GM19438 (cell line): Measurements from ENCODE around the gene KLK4.

Experiments used
- ATAC-seq: cut with Tn5 transposase; IDR thresholded peaks from one replicate; pipeline ENCODE4 v1.9.1; 2021; ENCODE audit warnings: low read depth; ENCODE audit not compliant: unreplicated experiment

KLK4 gene, protein sequence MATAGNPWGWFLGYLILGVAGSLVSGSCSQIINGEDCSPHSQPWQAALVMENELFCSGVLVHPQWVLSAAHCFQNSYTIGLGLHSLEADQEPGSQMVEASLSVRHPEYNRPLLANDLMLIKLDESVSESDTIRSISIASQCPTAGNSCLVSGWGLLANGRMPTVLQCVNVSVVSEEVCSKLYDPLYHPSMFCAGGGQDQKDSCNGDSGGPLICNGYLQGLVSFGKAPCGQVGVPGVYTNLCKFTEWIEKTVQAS

DNA sequence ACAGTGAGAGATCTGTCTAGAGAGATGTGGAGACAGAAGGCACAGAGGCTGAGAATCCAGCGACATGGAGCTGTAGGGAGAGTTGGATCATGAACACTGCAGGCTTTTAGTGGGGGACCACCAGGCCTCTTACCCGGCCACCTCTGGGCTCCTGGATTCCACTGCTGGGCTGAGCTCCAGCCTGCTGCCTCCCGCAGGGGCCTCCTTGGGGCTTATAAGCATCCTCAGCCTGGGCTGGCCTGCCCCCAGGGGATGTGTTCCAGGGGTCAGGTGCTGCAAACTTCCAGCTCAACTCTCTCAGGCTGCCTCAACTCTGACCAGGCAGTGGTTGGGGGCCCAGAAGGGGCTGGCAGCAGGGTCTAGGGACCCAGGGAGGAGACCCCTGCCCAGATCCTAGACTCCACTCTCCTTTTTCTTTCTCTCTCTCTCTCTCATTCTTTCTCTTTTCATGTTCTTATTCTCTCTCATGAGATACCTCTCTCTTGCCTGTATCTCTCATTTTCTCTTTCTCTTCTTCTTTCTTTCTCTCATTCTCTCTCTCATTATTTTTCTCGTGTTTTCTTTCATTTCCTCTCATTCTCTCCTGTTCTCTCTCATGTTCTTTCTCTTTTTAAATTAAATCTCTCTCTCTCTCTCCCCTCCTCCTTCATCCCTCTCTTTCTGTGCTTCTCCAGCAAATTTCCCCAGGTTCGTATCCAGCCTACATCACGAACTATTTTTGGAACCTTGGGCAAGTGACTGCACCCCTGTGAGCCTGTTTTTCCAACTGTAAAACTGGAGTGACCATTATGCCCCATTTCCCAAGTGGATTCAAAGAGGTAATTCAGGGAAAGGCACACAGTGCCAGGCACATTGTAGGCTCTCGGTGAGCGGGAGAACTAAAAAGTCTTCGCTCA, at the start of gene KLK4:
Gene KLK4, minus strand, starts transcription at position 190 of the 896 bp plus-strand sequence. CDS start 657 bp downstream, outside the sequence.
- no peak for ATAC-seq

- ATAC-seq, result no peak
These were observed 48.7 kb upstream of the KLK4 start for GRCh38 chr19:50959731-50960500.

GRCh38 chr19:50957587-50957986, 46.4 kb upstream of the KLK4 start:
- ATAC-seq, result no peak

- ATAC-seq, result no peak
These were observed 41.7 kb upstream of the KLK4 start, which contains the start of gene KLK5 for GRCh38 chr19:50952910-50953309. Gene KLK5, minus strand, starts transcription at chr19:50953038. Its CDS starts 381 bp downstream, at chr19:50952657.

DNA sequence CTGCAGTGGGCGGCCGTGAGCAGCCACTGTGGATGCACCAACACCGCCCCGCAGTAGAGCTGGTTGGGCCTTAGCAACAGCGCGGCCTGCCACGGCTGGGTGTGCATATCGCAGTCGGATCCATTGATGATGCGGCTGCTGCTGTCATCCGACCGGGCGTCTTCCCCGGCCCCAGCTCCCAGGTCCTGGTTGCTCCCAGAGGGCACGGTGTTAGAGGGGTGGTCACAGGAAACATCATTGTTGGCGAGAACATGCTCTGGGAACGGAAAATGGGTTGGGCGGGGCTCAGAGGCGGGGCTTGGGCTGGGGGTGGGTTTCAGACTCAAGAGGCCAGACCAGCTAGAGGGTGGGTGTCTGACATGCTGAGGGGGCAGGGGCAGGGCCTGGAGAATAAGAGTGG, 38.7 kb upstream of the KLK4 start:
- no peak for ATAC-seq

DNA sequence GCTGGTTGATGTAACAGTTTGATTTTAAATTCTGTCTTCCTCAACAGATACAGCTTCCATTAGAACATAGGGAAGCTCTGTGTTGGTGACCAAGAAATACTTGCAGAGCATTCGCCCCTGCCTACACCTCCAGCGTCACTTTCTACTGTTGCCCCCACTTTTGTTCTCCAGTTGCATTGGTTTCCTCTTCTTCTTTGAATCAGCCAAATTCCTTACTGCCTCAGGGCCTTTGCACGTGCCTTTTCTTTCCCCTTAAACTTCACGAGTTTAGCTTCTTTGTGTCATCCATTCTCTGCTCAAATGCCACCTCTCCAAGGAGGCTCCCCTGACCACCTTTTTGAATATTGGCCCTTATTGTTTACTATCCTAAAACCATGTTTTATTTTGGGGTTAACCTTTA, 35.9 kb upstream of the KLK4 start:
- no peak for ATAC-seq

DNA sequence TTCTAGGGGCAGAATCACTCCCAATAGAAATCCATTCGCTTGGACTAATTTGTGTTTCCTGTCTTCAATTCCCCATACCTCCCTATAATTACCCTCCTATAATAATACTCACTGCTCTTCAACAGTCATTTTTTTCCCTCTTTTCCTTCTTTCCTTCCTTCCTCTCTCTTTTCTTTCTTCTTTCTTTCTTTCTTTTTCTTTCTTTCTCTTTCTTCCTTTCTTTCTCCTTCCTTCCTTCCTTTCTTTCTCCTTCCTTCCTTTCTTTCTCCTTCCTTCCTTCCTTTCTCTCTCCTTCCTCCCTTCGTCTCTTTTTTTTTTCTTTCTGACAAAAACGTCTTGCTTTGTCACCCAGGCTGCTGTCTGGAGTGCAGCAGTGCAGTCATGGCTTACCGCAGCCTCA, 33.6 kb upstream of the KLK4 start:
- no peak for ATAC-seq

- no peak for ATAC-seq
These were observed 32.1 kb upstream of the KLK4 start for GRCh38 chr19:50943074-50943828.

DNA sequence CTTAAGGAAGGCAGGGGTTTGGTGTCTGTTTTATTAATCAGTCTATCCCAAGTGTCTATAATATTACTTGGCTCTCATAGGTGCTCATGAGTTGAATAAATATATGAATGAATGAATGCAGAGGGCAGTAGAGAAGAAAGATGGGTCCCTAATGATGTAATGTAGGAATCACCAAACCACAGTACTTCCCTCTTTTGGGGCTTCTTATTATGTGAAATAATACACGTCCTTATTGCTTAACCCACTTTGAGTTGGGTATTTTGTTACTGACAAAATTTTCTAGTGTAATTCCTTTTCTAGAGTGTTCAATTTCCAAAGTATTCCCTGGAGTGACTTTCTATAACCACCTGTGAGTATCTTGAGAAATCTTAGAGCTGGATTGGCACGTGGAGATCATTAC, 28.4 kb upstream of the KLK4 start:
- no peak for ATAC-seq

DNA sequence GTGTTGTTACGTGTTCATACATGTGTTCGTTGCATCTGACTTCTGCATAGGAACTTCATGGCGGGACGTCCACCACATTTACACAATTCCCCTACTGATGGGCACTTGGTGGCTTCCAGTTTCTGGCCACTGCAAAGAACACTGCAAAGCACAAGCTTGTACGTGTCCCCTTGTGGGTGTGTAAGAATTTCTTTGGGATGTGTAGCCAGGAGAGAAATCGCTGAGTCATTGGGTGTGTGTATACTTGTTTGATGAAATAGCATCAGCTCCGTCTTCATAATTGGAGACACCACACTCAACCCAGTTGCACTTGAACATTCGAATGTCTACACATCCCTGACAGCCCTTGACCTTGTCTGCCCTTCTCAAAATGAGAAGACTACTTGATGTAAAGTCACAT, 22.4 kb upstream of the KLK4 start:
- ATAC-seq, result no peak

DNA sequence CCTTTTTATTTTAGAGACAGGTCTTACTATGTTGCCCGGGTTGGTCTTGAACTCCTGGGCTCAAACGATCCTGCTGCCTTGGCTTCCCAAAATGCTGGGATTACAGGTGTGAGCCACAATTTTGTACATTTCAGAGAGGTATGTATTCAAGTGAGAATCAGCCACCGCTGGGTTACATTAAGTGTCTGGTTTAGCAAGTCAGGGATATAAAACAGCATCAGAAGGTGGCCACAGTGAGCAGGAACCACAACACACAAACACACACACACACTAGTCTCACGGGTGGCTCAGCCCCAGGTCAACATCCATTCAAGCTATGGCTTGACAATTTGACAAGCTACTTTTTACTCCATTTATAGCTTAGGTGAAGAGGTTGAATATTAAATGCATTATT, 21.5 kb upstream of the KLK4 start:
- no peak for ATAC-seq

DNA sequence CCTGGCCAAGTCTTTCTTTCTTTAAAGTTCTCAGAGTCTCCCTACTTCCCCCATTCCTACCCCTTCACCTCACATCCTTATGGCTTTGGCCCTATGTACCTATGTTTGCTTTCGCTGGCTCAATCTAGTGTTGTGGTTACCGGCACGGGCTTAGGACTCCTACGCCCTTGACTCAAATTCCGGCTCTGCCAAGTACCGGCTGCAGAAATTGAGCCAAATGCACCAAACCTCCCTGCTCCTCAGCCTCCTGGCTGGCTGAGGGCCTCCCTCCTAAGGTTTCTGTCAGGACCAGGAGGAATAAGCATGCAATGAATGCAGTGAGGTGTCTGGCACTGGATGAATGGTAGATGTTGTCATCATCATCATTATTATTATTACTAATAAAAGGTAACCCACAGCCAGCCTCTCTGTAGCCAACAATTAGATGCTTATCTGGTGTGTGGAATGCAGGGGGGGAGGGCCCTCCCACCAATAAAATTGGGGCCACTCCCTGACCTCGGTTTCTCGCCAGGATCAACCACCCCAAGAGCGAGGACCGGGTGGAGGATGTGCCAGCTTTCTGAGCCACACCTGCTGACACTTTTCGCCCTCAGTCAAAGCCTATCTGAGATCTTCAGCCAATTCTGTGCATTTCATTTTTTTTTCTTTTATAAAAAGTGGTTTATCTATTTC, 21.0 kb upstream of the KLK4 start:
- ATAC-seq, result no peak

DNA sequence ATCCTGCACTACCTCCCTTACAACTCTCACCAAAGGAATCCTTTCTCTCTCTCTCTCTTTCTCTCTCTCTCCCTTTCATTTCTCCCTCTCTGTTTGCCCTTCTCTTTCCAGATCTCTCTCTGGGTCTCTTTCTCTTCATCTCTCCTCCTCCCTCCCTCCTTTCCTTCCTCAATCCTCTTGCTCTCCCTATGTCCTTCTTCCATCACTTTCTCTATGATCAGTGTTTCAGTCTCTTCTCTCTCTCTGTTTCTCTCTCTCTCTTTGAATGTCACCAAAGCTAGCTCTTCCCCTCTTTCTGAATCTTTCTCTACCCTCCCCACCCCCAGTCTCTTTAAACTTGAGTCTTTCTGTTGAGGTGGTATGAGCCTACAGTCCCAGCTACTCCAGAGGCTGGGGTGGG, 19.8 kb upstream of the KLK4 start:
- no peak for ATAC-seq

- ATAC-seq, result no peak
These were observed 17.6 kb upstream of the KLK4 start for GRCh38 chr19:50928831-50929230.

- ATAC-seq, result no peak
These were observed 14.9 kb upstream of the KLK4 start for GRCh38 chr19:50926144-50926543.

DNA sequence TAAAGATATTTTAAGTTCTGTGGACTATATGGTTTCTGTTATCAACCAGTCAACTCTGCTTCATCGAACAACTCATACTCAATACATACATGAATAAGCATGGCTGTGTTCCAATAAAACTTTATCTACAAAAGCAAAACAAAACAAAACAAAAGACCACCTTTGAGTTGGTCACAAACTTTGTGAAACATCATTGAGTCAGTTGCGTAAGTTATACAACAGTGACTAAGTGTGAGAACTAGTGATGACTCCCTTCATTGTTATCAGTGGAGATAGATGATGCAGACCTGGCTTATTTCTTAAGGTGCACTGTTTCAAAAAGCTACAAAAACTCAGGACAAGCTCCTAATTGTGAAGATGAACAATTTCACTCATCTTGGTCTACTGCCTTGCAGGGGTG, 14.5 kb upstream of the KLK4 start:
- no peak for ATAC-seq

GRCh38 chr19:50924586-50924985, 13.4 kb upstream of the KLK4 start:
- no peak for ATAC-seq

DNA sequence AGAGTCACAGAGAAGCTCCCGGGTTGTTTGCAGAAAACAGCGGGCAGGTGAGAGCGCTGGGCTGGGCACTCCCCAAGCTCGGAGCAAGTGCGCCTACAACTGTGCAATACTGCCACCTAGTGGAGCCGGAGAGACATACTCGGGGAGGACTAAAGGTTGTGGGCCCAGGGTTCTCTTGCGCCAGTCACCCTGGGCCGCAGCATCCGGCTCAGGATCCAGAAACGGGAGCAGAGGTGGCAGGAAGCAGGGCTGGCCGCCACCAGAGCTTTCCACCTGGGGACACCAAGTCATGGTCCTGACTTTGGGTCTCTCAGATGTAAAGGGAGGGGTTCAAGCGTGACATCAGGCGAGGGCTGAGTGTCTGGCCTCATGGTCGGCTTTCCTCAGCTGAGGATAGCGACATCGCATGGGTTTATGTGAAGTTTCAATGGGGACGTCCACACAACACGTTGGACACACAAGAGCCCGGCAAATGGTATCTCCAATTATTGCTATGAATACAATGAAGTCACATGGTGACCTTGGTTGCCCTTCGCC, 11.2 kb upstream of the KLK4 start:
- ATAC-seq, result no peak

DNA sequence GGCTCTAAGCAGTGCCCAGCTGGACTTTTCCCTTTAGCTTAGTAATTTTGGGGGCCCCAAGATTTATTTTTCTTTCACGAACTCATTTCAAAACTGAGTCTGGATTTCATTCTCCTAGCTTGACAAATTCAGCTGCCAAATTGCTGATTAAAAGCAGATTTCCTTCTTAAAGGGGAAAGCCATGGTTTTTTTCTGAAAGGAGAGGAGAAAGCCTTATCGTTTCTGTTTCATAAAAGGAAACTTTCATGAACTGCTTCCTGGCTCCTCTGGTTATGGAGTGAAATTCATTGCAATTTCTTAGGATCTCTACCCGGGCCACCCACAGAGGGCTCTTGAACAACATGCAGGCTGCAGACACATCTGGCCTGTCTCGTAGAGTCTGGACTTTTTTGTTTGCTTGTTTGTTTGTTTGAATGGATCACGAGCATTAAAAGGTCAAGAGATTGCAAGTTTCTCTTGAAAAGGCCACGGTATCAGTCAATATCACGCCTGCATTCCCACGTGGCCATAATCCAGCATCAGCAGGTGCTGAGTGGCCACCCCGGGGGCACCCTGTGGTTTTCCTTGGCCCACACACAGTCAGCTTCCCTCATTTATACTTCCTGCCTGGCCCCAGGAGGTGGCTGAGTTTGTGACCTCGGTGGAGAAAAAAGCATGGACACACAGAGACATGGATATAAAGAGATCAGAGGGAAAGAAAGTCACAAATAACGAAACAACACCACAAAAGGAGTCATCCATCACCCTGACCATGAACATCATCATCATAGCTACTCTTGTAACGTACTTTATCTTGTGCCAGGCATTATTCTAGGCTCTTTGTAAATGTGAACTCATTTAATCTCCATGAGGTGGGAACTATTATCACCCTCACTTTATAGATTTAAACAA, 10.5 kb upstream of the KLK4 start:
- ATAC-seq, result no peak
